ENCODE results near the gene C19orf81.

GRCh38 chr19:50654882-50655281, 5.6 kb downstream of the C19orf81 start:
- no peak for TF ChIP-seq CTCF (IDR thresholded peaks at IDR 0.05; ENCODE audit: low read length)
- TF ChIP-seq EZH2 (IDR thresholded peaks at IDR 0.05; ENCODE audit: borderline replicate concordance, low read length) = no peak
